Measurements from ENCODE around the gene FER.
"Not testable (repeated sequence)": the region's sequence is repeated elsewhere in the genome, so short reads cannot be mapped to it uniquely, and the experiment has no call there.

- not testable (repeated sequence) for TF ChIP-seq CTCF (IDR thresholded peaks at IDR 0.05; ENCODE audit: poor library complexity); EZH2 (IDR thresholded peaks at IDR 0.05; ENCODE audit: borderline replicate concordance); EZH2phosphoT487 (IDR thresholded peaks at IDR 0.05; ENCODE audit: low read depth, severe bottlenecking, unreplicated experiment)
Measured at GRCh38 chr5:108851129-108851528, 103.4 kb downstream of the FER start.
